Stimulated activated CD4-positive, alpha-beta T cell treated with anti-CD3 and anti-CD28 coated beads, TNF-alpha, amount 100 ng/mL, for 1 hour (primary cell): ENCODE measurements around the gene TNFSF8.

Experiments used
- DNase-seq, 3 donors: peaks; one replicate each; pipeline ENCODE4 v3.0.0-alpha.2; 2020; ENCODE audit warnings: low read depth in 3 of 3, low spot score in 1 of 3

The TNFSF8 gene

DNA sequence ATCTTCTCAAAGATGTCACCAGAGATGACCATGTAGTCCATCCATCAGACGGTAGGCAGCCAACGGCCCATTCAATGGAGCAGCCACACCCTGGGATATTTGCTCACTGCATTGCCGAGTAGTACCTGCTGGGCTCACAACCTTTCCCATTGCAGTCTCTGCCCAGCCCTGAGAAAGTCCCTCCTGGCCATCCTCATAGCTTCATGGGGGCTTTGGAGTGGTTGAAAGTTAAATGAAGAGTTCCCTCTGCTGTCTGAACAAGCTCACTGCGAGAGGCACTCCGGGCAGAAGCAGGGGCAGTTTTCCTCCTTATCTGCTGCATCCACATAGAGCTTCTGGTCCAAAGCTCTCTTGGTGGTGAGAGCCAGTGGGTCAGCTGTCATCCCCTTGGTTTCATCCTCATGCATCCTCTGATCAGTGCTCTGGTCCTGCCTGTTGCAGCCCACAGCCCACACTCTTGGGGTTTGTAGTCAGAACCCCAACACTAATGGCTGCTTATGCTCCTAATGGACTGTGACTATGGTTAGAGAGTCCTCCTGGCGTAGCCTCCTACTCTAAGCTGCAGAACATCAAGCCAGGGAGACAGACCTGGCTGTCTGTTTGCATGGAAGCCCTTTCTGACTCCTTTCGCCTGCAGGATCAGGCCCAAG lies 23.3 kb downstream of the TNFSF8 start:
- DNase-seq = no peak

DNA sequence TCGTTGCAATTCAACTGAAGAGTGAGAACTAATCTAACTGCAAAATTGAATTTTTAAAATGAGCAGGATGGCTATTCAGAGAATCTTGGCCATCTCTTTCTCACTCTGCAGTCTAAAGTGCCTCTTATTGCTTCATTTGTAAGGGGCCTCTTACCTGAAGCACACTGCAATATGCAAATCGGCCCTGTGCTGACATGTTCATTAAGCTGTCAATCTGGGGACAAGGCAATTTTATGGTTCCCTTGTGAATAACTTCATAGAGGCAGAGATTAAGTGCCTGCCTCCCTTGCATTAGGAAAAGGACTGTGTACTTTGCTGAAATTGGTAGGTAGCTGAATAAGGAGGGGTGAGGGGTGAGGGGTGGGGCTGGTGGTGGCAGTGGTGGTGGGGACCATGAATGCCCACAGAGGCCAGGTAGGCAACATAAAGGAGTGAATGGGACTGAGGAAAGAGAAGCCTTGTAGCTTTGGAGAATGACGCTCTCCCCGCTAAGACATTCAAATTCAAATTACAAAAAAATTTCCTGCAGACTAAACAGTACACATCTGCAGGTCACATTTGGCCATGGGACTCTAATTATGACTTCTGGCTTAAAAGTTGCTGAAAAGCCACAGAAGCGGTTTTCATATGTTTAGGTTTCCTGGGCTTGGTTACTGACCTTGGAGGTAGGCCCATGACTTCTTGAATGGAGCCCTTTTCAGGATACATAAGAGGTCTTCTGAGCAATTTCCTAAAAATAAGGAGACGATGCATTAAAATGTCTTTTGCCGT lies 25.0 kb downstream of the TNFSF8 start:
- DNase-seq = no peak

DNA sequence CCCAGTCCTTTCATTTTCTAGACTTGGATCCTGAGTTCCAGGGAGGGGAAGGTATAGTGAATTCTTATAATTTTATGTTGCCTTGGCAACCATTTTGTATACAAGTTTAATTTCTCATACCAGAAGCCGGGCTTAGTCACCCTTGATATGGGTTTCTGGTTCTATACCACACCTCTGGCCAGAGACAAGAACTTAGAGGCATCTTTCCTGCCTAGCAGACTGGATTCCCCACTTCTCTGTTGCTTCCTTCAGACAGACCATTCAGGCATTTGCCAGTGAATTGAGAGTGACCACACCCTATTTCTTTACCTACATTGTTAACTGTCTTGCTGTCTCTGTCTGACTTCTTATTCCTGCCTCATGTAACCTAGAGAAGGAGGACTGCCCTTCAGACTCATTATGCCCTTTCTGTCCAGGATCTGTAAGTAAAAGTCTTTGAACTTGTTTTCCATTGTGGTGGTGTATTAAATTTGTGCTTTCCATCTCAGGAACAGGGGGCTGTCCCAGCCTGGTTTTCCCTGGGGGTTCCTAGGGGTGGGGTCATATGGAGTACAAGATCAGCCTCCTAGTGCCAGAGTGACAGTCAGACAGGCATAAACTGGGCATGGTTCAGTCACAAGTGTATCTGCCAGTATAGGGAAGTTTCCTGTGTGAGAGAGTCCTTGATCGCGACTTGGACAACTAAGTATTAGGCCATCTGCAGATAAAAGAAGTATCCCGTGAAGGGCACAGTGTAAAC lies 27.4 kb downstream of the TNFSF8 start:
- no peak for DNase-seq

DNA sequence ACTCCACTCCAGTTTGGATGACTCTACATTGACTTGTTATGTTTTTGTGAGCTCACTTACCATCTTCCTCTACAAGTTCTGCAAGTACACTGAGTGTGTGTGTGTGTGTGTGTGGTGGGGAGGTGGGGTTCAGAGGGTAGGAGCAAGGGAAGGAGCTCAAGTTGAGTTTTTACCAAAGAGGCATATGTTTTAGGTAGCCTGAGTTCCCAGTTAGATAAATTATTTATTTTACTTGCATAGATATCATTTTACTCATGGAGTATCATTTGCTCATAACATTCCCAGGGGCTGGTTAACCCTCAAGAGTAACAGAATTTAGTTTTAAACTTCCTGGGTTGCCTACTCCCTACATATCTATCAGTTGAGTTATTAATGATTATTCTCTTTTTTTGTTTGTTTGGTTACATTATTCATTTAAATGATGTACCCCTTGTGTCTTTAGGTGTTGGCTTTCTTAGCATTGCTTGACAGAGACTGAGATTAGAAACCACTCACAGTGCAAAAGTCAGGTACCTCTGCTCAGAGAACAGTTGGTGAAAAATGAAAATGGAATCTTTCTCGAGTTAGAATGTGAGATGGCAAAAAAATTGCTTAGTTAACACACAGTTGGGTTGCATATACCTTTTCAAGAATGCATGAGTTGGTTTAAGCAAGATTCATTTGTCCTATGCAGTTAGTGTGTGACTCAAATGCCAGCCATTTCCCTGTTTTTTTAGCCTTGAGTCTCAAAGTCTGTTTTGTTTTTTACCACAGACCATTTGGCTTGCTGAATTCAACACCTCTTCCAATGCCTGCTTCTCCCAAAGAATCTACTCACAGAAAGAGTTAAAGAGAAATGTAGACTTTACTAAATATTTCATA lies 29.2 kb downstream of the TNFSF8 start:
- no peak for DNase-seq

DNA sequence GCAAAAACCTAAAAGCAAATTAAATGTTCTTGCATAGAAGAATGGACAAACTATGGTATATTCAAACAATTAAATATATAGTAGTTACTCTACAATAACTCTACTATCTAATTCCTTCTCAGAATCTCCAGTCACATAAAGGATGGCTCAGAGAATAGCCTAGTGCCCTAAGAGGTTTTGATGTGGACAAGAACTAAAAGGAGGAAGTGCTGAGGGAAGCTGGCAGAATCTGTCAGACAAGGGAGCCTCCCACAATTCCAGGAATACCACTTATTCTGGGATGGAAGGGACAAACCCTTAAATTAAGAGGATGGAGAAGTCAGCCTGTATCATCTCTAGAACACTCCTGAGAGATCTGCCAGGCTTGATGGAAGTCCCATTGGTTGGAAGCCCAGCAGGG lies 30.4 kb downstream of the TNFSF8 start:
- no peak for DNase-seq

- DNase-seq = no peak
Observed at GRCh38 chr9:114899461-114899860, 30.9 kb downstream of the TNFSF8 start.

- peak in 2 of 3 donors; percentile 53 to 54 for DNase-seq
Observed at GRCh38 chr9:114898741-114899140, 31.6 kb downstream of the TNFSF8 start.

DNA sequence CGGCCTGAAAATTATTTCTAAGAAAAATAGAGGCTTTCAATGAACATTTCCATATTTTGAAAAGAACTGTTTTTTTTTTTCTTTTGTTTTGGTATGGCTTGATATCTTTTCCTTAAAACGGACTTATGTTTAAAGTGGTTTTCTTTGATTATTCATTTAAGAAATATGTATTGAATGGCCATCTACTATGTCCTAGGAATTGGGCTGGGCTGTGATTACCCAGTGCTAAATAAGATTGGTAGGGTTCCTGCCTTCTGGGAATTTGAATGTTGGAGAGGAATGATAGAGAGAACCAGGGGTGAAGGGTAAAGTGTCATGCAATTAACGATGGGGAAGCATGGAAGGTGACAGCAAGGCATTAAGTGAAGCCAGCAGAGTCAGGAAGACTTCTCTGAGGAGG lies 33.2 kb downstream of the TNFSF8 start:
- DNase-seq = no peak

GRCh38 chr9:114896344-114896743 lies 34.0 kb downstream of the TNFSF8 start:
- DNase-seq = no peak

GRCh38 chr9:114895521-114895991 lies 34.8 kb downstream of the TNFSF8 start:
- DNase-seq = no peak

- no peak for DNase-seq
Observed at GRCh38 chr9:114894609-114895433, 35.6 kb downstream of the TNFSF8 start.

- DNase-seq = no peak
Observed at GRCh38 chr9:114894206-114894605, 36.2 kb downstream of the TNFSF8 start.

- no peak for DNase-seq
Observed at GRCh38 chr9:114893221-114894010, 37.0 kb downstream of the TNFSF8 start.

DNA sequence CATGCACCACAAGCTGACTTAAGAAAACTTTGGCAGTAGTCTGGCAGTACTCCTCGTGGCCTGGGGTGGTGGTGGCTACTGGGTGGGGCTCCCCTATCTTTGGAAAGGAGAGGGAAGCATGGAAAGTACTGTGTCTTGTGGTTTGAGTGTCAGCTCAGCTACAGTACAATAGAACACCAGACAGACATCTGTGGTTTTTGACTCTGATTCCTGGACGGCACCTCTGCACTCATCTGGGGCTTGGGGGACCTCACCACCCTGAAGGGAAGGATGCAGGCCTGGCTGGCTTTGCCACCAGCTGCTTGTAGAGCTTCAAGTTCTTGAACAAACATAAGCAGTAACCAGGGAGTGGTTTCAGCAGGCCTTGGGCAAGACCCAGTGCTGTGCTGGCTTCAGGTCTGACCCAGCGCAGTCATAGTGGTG lies 40.6 kb downstream of the TNFSF8 start:
- no peak for DNase-seq

- DNase-seq = no peak
Observed at GRCh38 chr9:114888607-114889006, 41.8 kb downstream of the TNFSF8 start.

DNA sequence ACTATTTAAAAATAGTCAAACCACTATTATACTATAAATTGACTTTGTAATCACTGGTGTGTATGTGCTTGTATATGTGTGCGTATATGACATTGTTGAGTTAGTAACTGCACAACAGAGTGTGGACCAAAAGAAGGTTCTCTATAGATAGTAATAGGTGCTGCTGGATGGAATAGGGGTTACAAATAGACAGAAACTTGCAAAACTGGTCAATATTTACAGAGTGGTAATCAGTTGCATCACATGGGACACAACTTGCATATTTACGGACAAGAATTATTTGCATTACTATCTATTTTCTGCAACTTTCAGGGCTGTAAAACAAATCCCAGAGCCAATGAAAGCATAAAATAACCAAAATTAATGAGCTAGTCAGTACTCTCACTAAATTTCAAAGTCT lies 42.4 kb downstream of the TNFSF8 start:
- no peak for DNase-seq

- no peak for DNase-seq
Observed at GRCh38 chr9:114884787-114885452, 45.5 kb downstream of the TNFSF8 start.

- DNase-seq = no peak
Observed at GRCh38 chr9:114883709-114884108, 46.7 kb downstream of the TNFSF8 start.

GRCh38 chr9:114880291-114880745 lies 50.1 kb downstream of the TNFSF8 start:
- no peak for DNase-seq
